Panc1 (cell line): ENCODE data around the gene TWF1. TPM values are rescaled to one million over a fixed set of nuclear protein-coding genes. Genes with fewer than 3 reads are reported as not detected.
"Not testable (repeated sequence)": the region's sequence is repeated elsewhere in the genome, so short reads cannot be mapped to it uniquely, and the experiment has no call there.

Source experiments
- ATAC-seq: fragments of 200-7000 bp; cut with Tn5 transposase; 2 replicates; pipeline ENCODE4 v1.9.1; 2020; ENCODE audit warnings: mild to moderate bottlenecking, moderate library complexity
- BruUV-seq: library from RNA; stranded (reverse); fragments of 400-500 nt; replicated peaks from 2 replicates; lab custom pipeline; 2021; lab: Mats Ljungman, UMichigan
- CTCF ChIA-PET: fragments of 300-600 bp; sonication (Branson Sonifier 250); formaldehyde crosslinking; loops from one replicate; lab custom pipeline; 2022; ENCODE audit warnings: antibody characterized with exemption; lab: Charles Lee
- POLR2A ChIA-PET: fragments of 300-600 bp; sonication (Branson Sonifier 250); formaldehyde crosslinking; loops from one replicate; lab custom pipeline; 2022; ENCODE audit warnings: antibody characterized with exemption; lab: Charles Lee
- DNase-seq: peaks from one replicate; pipeline ENCODE4 v3.0.0-alpha.2; 2010; ENCODE audit warnings: low read depth, low spot score
- H3K27ac ChIP-seq: 2 replicates; pipeline ENCODE4 v1.5.1; 2011; ENCODE audit warnings: mild to moderate bottlenecking, low read length, inconsistent platforms
- H3K27me3 ChIP-seq: fragments of 200-500 bp; sonication (Bioruptor generic); 2 replicates; pipeline ENCODE4 v1.6.0; 2014; ENCODE audit warnings: low read length, inconsistent platforms; ENCODE audit not compliant: control insufficient read depth, insufficient read depth
- H3K36me3 ChIP-seq: fragments of 200-500 bp; sonication (Bioruptor generic); 2 replicates; pipeline ENCODE4 v1.5.1; 2014; ENCODE audit warnings: inconsistent platforms, mild to moderate bottlenecking, low read length, moderate library complexity; ENCODE audit not compliant: control insufficient read depth, insufficient read depth
- H3K4me1 ChIP-seq: 2 replicates; pipeline ENCODE4 v1.5.1; 2011; ENCODE audit warnings: inconsistent platforms, mild to moderate bottlenecking, low read length, moderate library complexity; ENCODE audit not compliant: control insufficient read depth, insufficient read depth
- H3K4me3 ChIP-seq, 2 experiments: 2 replicates each; pipeline ENCODE4 v1.5.1; 2011 to 2012; ENCODE audit warnings: low read depth in 2 of 2, low read length in 2 of 2, mild to moderate bottlenecking in 2 of 2, inconsistent platforms in 1 of 2, moderate library complexity in 1 of 2
- H3K9me3 ChIP-seq: fragments of 200-500 bp; sonication (Bioruptor generic); 2 replicates; pipeline ENCODE4 v1.5.1; 2014; ENCODE audit warnings: low read depth, mild to moderate bottlenecking, inconsistent platforms, low read length, moderate library complexity; ENCODE audit not compliant: control insufficient read depth, insufficient read depth
- CTCF ChIP-seq: fragments of 450-650 bp; IDR thresholded peaks from 2 replicates; pipeline ENCODE4 v1.5.1; 2017; ENCODE audit warnings: mild to moderate bottlenecking
- POLR2AphosphoS5 ChIP-seq: IDR thresholded peaks from 2 replicates; pipeline ENCODE4 v1.6.1; 2012; ENCODE audit warnings: mild to moderate bottlenecking, low read depth, low read length, moderate library complexity
- REST ChIP-seq, 2 experiments: IDR thresholded peaks; 2 replicates each; pipeline ENCODE4 v1.6.1; 2011 to 2012; ENCODE audit warnings: low read depth in 2 of 2, control low read depth in 1 of 2, low read length in 1 of 2, mild to moderate bottlenecking in 1 of 2, moderate library complexity in 1 of 2; ENCODE audit not compliant: insufficient read depth in 1 of 2
- SIN3A ChIP-seq: IDR thresholded peaks from 2 replicates; pipeline ENCODE4 v1.6.1; 2012; ENCODE audit warnings: low read depth, mild to moderate bottlenecking, low read length, moderate library complexity, borderline replicate concordance; ENCODE audit not compliant: insufficient read depth
- TCF7L2 ChIP-seq: IDR thresholded peaks from 2 replicates; pipeline ENCODE4 v1.6.1; 2011; ENCODE audit warnings: mild to moderate bottlenecking, low read depth, low read length, inconsistent platforms
- in situ Hi-C: cut with HindIII; loops from 2 replicates; pipeline ENCODE4 v1.10.0; 2016; ENCODE audit warnings: low sequenced_read_pairs, low pct_unique_long_range_greater_than_20kb
- intact Hi-C: fragments of 100-400 bp; cut with micrococcal nuclease; formaldehyde crosslinking; loops from one replicate; pipeline ENCODE4 v1.10.0; 2022; ENCODE audit not compliant: unreplicated experiment
- total RNA-seq: library from RNA; stranded (reverse); gene quantifications from one replicate; pipeline ENCODE4 v1.2.1, GENCODE V29; 2021; ENCODE audit not compliant: unreplicated experiment

TWF1 gene
- total RNA-seq, 1 experiment from 2014 or later: 103 TPM

- intact Hi-C loops: no loop called here
- H3K4me1 ChIP-seq: no peaks in the 10 kb centered on the region
- ATAC-seq (no peak), DNase-seq (no peak)
- H3K4me3 ChIP-seq: no peak overlapping the region
- H3K27ac ChIP-seq: no peak overlapping the region
- no peaks in the 10 kb centered on the region for H3K27me3 ChIP-seq
- BruUV-seq: no TSS peak
- H3K36me3 ChIP-seq: no peaks in the 10 kb centered on the region
- CTCF ChIA-PET: no interaction called here
- POLR2A ChIA-PET: no interaction called here
- TF ChIP-seq CTCF (no peak), POLR2AphosphoS5 (no peak), SIN3A (no peak), REST (IDR thresholded peaks at IDR 0.05; ENCODE audit: insufficient read depth in 1 of 2, low read depth in 2 of 2, low read length in 1 of 2) (no peak), TCF7L2 (no peak)
- H3K9me3 ChIP-seq: no peaks in the 10 kb centered on the region
- in situ Hi-C loops: no loop called here
These were observed 42.7 kb upstream of the TWF1 start for GRCh38 chr12:43848786-43849185.

GRCh38 chr12:43848226-43848507 is 42.0 kb upstream of the TWF1 start:
- in situ Hi-C loops: no loop called here
- intact Hi-C loops: no loop called here
- H3K4me3 ChIP-seq: no peak overlapping the region
- H3K9me3 ChIP-seq: no peaks in the 10 kb centered on the region
- BruUV-seq: no TSS peak
- POLR2A ChIA-PET: no interaction called here
- no peaks in the 10 kb centered on the region for H3K4me1 ChIP-seq
- CTCF ChIA-PET: no interaction called here
- ATAC-seq (no peak), DNase-seq (no peak)
- no peak overlapping the region for H3K27ac ChIP-seq
- no peaks in the 10 kb centered on the region for H3K36me3 ChIP-seq
- no peaks in the 10 kb centered on the region for H3K27me3 ChIP-seq
- no peak for TF ChIP-seq REST (IDR thresholded peaks at IDR 0.05; ENCODE audit: insufficient read depth in 1 of 2, low read depth in 2 of 2, low read length in 1 of 2)
- TF ChIP-seq CTCF: no peak
- no peak for TF ChIP-seq TCF7L2
- no peak for TF ChIP-seq SIN3A
- TF ChIP-seq POLR2AphosphoS5: no peak

- intact Hi-C loops, H3K27ac ChIP-seq, CTCF ChIA-PET, H3K4me3 ChIP-seq, H3K9me3 ChIP-seq, H3K27me3 ChIP-seq, DNase-seq, ATAC-seq, H3K36me3 ChIP-seq, POLR2A ChIA-PET, in situ Hi-C loops, H3K4me1 ChIP-seq: not testable (repeated sequence)
- BruUV-seq: TSS peak; percentile 64
These were observed 41.5 kb upstream of the TWF1 start for GRCh38 chr12:43847425-43848225.
